Uterus (tissue), 4 donors: ENCODE measurements around the gene CCND3. TPM values are rescaled to one million over a fixed set of nuclear protein-coding genes. Genes with fewer than 3 reads are reported as not detected.

ENCODE experiments used
- DNase-seq, 2 donors: peaks; one replicate each; pipeline ENCODE4 v3.0.0-alpha.2; 2019 to 2020
- H3K27ac ChIP-seq, 2 donors: fragments of 200-600 bp; sonication (generic); 1 replicate in 1 of 2; 2 replicates in 1 of 2; pipeline ENCODE4 v1.5.1; 2016 to 2018
- H3K27me3 ChIP-seq, 2 donors: fragments of 200-600 bp; sonication (generic); one replicate each; pipeline ENCODE4 v1.5.1; 2018 to 2019; ENCODE audit warnings: control low read depth in 1 of 2
- H3K36me3 ChIP-seq, 2 donors: fragments of 200-600 bp; sonication (generic); one replicate each; pipeline ENCODE4 v1.5.1; 2019; ENCODE audit warnings: control low read depth in 1 of 2
- H3K4me1 ChIP-seq, 2 donors: fragments of 200-600 bp; sonication (generic); one replicate each; pipeline ENCODE4 v1.5.1; 2018 to 2019; ENCODE audit warnings: control low read depth in 1 of 2
- H3K4me3 ChIP-seq, 2 donors: fragments of 200-600 bp; sonication (generic); 1 replicate in 1 of 2; 2 replicates in 1 of 2; pipeline ENCODE4 v1.5.1; 2018 to 2019; ENCODE audit warnings: mild to moderate bottlenecking in 1 of 2
- H3K9me3 ChIP-seq, 2 donors: fragments of 200-600 bp; sonication (generic); one replicate each; pipeline ENCODE4 v1.5.1; 2019; ENCODE audit warnings: control low read depth in 1 of 2
- POLR2A ChIP-seq, 2 donors: fragments of 450-650 bp; IDR thresholded peaks; one replicate each; pipeline ENCODE4 v1.6.1; 2016; ENCODE audit warnings: antibody characterized with exemption in 2 of 2, mild to moderate bottlenecking in 1 of 2, moderate library complexity in 1 of 2
- intact Hi-C: fragments of 100-400 bp; cut with DNase I; formaldehyde crosslinking; loops from one replicate; pipeline ENCODE4 v1.15.1; 2023; ENCODE audit warnings: low total_unique reads
- total RNA-seq, 4 donors: library from RNA; depleted of rRNA in 3 of 4; stranded (reverse); fragments of >200 nt in 3 of 4; gene quantifications; one replicate each; pipeline versions ENCODE4 v1.1.0 to v1.2.4, GENCODE V29; 2014 to 2023
- TF ChIP-seq, protein P1 (sequence below), 4 experiments: fragments of 200-600 bp in 2 of 4; fragments of 450-650 bp in 2 of 4; sonication (generic) in 2 of 4; IDR thresholded peaks; one replicate each; pipeline ENCODE4 v1.5.1; 2016 to 2019; ENCODE audit warnings: antibody characterized with exemption in 4 of 4, mild to moderate bottlenecking in 2 of 4, moderate library complexity in 1 of 4
- donor health status: DM: yes; HTN: yes; CAD: no.

CCND3 gene
- total RNA-seq, 4 donors from 2014 or later, result 28.8 to 101 (median 74.3) TPM

DNA sequence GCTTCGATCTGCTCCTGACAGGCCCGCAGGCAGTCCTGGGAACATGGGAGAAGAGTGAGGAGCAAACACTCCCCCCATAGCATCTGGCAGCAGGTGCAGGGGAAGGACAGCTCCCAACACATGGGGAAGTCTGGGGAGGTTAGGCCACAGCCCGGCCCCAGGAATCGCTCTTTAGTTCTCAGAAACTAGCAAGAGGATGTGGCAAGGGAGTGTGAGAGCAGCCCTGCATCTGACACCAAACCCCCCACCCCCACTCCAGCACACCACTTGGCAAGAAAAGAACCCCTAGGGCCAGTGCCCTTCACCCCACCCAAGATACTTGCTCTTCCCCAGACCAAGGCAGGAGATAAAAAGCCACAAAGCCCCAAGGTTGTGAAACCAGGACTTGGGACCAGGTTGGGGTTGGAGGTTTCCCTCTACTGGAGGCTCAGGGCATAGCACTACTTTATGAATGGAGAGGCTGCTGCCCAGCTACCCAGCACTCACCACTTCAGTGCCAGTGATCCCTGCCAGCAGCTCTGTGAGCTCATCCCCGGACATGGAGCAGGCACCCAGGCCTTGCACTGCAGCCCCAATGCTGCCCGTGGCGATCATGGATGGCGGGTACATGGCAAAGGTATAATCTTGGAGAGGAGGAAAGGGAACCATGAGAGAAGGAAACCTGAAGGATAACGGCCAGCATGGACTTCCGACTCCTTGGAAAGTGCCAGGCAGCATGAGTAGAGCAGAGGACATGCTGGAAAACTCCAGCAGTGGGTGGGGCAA lies 5.4 kb downstream of the CCND3 start:
- Histone ChIP-seq H3K36me3 (no peaks in the 10 kb centered on the region), H3K27ac (no peak overlapping the region), H3K4me1 (peaks cover 7 to 24% of the 10 kb centered on the region in 2 donors), H3K9me3 (no peaks in the 10 kb centered on the region), H3K4me3 (no peak overlapping the region), H3K27me3 (no peaks in the 10 kb centered on the region)
- peak; percentile 39 to 46 for DNase-seq
- intact Hi-C loops, result loop anchor here (10.0 kb wide), 1 partner anchor 109 kb away; no protein-coding TSS in a partner anchor
- no peak for TF ChIP-seq POLR2A (IDR thresholded peaks at IDR 0.05)
- TF ChIP-seq, protein P1, sequence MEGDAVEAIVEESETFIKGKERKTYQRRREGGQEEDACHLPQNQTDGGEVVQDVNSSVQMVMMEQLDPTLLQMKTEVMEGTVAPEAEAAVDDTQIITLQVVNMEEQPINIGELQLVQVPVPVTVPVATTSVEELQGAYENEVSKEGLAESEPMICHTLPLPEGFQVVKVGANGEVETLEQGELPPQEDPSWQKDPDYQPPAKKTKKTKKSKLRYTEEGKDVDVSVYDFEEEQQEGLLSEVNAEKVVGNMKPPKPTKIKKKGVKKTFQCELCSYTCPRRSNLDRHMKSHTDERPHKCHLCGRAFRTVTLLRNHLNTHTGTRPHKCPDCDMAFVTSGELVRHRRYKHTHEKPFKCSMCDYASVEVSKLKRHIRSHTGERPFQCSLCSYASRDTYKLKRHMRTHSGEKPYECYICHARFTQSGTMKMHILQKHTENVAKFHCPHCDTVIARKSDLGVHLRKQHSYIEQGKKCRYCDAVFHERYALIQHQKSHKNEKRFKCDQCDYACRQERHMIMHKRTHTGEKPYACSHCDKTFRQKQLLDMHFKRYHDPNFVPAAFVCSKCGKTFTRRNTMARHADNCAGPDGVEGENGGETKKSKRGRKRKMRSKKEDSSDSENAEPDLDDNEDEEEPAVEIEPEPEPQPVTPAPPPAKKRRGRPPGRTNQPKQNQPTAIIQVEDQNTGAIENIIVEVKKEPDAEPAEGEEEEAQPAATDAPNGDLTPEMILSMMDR (IDR thresholded peaks at IDR 0.05), result peak; percentile 47 to 63 (median 62)

DNA sequence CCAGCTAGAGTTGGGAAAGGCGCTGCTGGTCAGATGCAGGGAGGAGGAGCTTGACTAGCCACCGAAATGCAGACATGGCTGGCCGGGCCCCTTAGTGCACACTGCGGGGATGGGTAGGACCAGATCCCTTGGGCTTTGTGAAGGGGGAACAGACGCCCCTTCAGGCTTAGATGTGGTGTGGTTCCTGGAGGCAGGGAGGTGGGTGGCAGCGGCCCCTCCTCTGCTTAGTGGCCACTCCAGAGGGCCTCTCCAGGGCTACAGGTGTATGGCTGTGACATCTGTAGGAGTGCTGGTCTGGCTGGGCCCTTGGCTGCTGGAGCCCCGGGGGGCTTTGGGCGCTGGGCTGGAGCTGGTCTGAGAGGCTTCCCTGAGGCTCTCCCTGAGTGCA lies 5.9 kb downstream of the CCND3 start:
- no peak for TF ChIP-seq POLR2A (IDR thresholded peaks at IDR 0.05)
- TF ChIP-seq, protein P1 (IDR thresholded peaks at IDR 0.05), result no peak
- peaks cover 7 to 23% of the 10 kb centered on the region in 2 donors for H3K4me1 ChIP-seq
- DNase-seq, result no peak
- no peaks in the 10 kb centered on the region for H3K36me3 ChIP-seq
- H3K27me3 ChIP-seq, result no peaks in the 10 kb centered on the region
- H3K4me3 ChIP-seq, result no peak overlapping the region
- intact Hi-C loops, result loop anchor here (10.0 kb wide), 1 partner anchor 109 kb away; no protein-coding TSS in a partner anchor
- H3K9me3 ChIP-seq, result no peaks in the 10 kb centered on the region
- no peak overlapping the region for H3K27ac ChIP-seq

DNA sequence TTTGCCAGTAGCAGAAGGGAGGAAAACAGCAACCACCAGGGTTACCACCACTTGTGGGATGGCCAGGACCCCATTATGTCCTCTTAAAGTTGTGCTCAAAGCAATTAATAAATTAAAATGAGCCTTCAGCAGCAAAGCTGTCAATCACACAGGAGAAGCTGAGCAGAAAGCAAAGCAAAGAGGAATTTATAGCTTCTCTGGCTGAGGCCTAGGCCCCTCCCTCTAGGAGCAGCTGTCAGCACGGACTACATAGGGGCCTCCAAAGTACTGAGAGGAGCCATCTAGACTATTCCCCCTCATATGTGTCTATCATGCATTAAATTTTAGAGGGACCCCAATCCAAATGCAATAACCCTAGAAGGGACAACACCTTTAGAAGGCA lies 6.4 kb downstream of the CCND3 start:
- intact Hi-C loops, result loop anchor here (10.0 kb wide), 1 partner anchor 110 kb away; no protein-coding TSS in a partner anchor
- Histone ChIP-seq H3K4me1 (peaks cover 7 to 18% of the 10 kb centered on the region in 2 donors), H3K27ac (no peak overlapping the region), H3K36me3 (no peaks in the 10 kb centered on the region), H3K27me3 (no peaks in the 10 kb centered on the region), H3K4me3 (no peak overlapping the region), H3K9me3 (no peaks in the 10 kb centered on the region)
- DNase-seq, result no peak
- no peak for TF ChIP-seq POLR2A (IDR thresholded peaks at IDR 0.05)
- TF ChIP-seq, protein P1 (IDR thresholded peaks at IDR 0.05), result no peak

- Histone ChIP-seq H3K9me3 (no peaks in the 10 kb centered on the region), H3K36me3 (no peaks in the 10 kb centered on the region), H3K4me1 (peaks cover 7 to 13% of the 10 kb centered on the region in 2 donors), H3K27me3 (no peaks in the 10 kb centered on the region), H3K27ac (no peak overlapping the region), H3K4me3 (no peak overlapping the region)
- intact Hi-C loops, result loop anchor here (10.0 kb wide), 1 partner anchor 110 kb away; no protein-coding TSS in a partner anchor
- DNase-seq, result no peak
- TF ChIP-seq, protein P1 (IDR thresholded peaks at IDR 0.05), result no peak
- TF ChIP-seq POLR2A (IDR thresholded peaks at IDR 0.05), result no peak
These were observed 7.1 kb downstream of the CCND3 start for GRCh38 chr6:41934278-41935192.
